NCI-H345 treated with DMSO at 0.1 percent for 48 hours (cell line): Measurements from ENCODE around the gene RASSF5.
"Not testable (repeated sequence)": the region's sequence is repeated elsewhere in the genome, so short reads cannot be mapped to it uniquely, and the experiment has no call there.

Source experiments
- DNase-seq: peaks from one replicate; lab custom pipeline; 2025; ENCODE audit not compliant: unreplicated experiment; lab: John Stamatoyannopoulos, UW

Gene RASSF5

GRCh38 chr1:206566999-206567398 is 59.7 kb downstream of the RASSF5 start:
- DNase-seq, result no peak

DNA sequence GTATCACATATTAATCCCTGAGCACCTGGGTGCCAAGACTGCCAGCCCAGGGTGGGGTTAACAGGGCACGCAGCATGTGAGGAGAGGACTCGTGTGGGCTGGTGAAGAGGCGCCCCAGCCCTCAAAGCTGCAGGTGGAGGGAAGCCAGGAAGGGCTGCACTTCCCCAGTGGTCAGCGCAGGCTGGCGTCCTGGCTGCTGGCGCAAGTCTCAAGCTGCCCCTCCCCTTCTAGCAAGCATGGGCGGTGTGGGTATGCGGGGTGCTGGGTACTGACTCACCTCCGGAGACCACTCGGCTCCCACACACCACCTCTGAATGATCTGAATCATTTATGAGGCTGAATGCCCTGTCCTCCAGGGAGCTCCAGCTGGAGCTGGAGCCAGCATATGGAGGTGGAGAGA is 60.9 kb downstream of the RASSF5 start:
- DNase-seq, result no peak

GRCh38 chr1:206568779-206569352 is 61.5 kb downstream of the RASSF5 start:
- DNase-seq, result no peak

DNA sequence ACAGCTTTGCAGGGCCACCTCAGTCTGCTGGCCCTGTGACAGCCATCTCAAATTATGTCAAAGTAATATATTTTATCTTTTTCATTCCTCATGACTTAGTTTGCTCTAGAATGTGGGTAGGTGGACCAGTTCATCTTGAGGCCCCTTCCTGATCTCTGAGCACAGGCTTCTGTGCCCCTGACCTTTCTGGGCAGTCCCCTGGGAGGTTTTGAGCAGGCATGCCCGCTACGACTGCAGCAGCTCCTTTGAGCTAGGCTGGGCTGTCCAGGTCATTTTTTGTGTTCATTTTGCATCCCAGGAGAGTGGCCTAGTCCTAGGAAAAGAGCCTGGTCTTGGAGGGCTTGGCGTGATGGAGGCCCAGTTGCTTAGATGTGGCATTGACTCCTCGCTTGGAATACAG is 62.2 kb downstream of the RASSF5 start:
- DNase-seq, result no peak

- DNase-seq, result no peak
These were observed 63.2 kb downstream of the RASSF5 start for GRCh38 chr1:206570529-206570928.

GRCh38 chr1:206572835-206573234 is 65.5 kb downstream of the RASSF5 start:
- no peak for DNase-seq

GRCh38 chr1:206573319-206573718 is 66.0 kb downstream of the RASSF5 start:
- no peak for DNase-seq

DNA sequence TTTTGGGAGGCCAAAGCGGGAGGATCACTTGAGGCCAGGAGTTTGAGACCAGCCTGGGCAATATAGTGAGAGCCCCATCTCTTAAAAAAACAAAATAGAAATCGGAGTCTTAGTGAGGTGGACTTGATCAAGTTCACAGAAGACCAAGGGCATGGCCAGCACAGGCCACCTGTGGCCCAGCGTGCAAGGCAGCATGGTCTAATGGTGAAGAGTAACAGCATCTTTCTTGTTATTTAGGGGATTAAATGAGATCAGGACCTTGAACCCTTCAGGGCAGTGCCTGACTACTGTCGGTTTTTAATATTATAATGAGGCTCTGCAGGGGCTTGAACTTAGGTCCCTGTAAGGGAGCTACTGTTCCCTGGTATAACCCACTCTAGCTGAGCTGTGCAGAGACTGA is 66.4 kb downstream of the RASSF5 start:
- DNase-seq, result no peak

- DNase-seq, result no peak
These were observed 68.0 kb downstream of the RASSF5 start for GRCh38 chr1:206575165-206575893.

GRCh38 chr1:206575894-206576737 is 68.8 kb downstream of the RASSF5 start:
- peak; percentile 55 for DNase-seq

DNA sequence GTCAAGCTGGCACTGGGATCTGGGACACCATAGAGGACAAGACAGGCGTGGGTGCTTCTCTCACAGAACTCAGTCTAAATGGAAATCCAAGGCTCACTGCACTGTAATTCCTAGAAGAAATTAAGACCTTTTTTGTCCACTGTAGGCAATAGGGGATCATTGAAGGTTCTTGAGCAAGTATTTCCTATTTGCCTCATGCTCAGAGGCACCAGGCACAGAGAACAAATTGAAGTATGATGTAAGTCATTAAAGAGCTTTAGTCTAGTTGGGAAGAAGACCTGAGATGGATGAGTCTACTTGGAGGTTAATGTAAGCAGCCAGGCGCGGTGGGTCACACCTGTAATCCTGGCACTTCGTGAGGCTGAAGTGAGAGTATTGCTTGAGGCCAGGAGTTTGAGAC is 70.3 kb downstream of the RASSF5 start:
- DNase-seq, result no peak

DNA sequence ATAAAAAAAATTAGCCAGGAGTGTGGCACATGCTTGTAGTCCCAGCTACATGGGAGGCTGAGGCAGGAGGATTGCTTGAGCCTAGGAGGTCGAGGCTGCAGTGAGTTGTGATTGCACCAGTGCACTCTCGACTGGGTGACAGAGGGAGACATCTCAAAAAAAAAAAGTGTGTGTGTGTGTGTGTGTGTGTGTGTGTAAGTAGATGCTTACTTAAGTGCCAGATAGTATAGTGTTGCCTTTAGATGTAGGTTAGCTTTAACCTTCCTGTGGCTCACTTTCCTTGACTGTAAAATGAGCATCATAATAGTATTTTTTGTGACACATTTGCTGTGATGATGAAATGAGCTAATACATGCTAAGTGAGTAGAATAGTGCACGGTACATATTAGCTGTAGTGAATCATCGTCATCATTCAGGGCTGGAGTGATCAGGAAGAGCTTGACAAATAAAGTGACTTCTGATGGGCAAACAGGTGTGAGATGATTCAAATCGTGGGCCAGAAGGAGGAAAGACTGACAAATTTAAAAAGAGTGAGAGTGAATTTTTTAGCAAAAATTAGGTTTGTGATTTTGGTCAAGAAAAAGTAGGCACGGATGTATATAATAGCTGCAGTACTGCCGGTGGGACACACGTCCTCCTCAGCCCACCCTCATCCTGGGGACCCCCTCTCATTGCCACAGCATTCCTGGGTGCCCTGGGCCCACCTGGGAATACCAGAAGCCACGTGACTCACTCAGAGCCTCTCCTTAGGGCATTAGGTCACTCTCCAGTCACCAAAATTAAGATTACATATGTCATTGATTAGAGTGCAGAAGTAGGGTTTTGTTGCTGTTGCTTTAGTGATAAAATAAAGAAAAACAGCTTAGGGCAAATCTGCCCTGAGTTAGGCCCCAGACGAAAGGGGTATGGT is 71.0 kb downstream of the RASSF5 start:
- DNase-seq, result no peak

DNA sequence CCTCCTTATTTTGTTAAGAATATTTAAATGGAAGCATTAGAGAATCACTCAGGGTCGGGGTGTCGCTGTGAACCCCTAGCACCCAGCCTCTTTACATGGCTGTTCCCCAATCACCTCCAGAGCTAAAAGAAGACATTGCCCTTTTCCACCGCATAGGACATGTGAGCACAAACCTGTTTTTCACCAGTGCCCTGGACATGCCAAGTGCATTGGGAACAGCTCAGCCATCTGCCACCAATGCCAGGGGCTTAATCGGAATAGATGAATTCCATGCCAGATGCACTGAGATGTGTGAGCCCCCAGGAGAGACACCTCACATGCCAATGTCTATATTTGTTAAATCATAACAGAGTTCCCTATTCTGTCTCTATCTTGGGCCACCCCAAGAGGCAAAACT is 71.6 kb downstream of the RASSF5 start:
- no peak for DNase-seq

- DNase-seq, result no peak
These were observed 72.6 kb downstream of the RASSF5 start for GRCh38 chr1:206579747-206580437.

- no peak for DNase-seq
These were observed 73.2 kb downstream of the RASSF5 start for GRCh38 chr1:206580438-206581113.

GRCh38 chr1:206581114-206581497 is 73.8 kb downstream of the RASSF5 start:
- not testable (repeated sequence) for DNase-seq

- DNase-seq, result no peak
These were observed 74.2 kb downstream of the RASSF5 start for GRCh38 chr1:206581571-206581981.

DNA sequence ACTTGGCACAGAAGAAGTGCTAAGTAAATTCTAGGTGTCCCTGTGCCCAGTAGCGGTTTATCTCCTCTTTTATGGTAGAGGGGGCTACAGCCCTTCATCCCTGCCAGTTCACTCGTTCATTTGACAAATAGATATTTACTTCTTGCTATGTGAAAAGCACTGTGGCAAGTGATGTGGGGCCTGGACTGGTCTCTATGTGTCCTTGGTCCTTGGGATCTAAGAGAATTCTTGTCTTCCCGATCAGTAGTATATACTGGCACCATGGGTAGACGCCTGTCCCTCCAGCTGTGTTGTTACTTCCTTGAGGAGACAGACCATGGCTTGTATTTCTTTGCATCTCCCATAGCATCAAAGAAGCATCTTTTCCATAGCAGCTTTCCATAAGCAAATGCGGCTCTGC is 75.2 kb downstream of the RASSF5 start:
- no peak for DNase-seq

- DNase-seq, result no peak
These were observed 75.8 kb downstream of the RASSF5 start for GRCh38 chr1:206582971-206583706.
